Measurements from ENCODE around the gene CACNA1C. TPM values are rescaled to one million over a fixed set of nuclear protein-coding genes. Genes with fewer than 3 reads are reported as not detected.

CACNA1C gene
- total and polyA plus RNA-seq, 10 of the 15 experiments (the other 5 are each of a cell fraction or from before 2014, with no cell fraction given) = under 0.01 to 0.15 (median 0.09) TPM; not detected in 5

DNA sequence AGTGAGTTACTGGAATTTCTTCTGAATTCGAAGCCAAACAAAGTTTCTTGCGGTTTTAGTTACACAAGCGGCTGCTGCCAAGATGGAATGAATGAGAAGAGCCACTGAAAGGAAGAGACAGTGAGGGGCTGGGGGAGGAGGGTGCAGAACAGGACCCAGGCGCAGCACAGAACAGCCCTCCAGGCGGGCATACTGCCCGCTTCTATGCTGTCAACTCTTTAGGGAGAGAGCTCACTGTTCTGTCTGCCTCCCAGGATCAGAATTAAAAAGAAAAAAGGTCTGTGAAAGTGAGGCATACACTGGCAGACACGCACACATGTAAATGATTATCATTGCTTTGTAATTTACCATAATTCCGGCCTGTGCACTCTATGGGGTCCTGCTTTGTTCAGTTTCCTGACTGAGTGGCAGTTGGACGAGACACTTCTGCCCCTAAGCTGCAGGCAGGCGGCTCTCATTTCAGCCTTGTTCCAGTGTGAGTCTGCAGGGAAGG lies 231.6 kb downstream of the CACNA1C start:
- H3K4me1 ChIP-seq (ENCODE audit: control insufficient read depth, insufficient read depth, low read length) = no peaks in the 10 kb centered on the region
- no peak overlapping the region for H2AFZ ChIP-seq (ENCODE audit: control insufficient read depth, low read depth, low read length)
- no peaks in the 10 kb centered on the region for H3K79me2 ChIP-seq (ENCODE audit: control insufficient read depth, insufficient read depth, low read length)
- in situ Hi-C loops (cut with MboI) (no loop called here), intact Hi-C loops (cut with micrococcal nuclease; ENCODE audit: unreplicated experiment) (loop anchor here (10.0 kb wide), 1 partner anchor 490 kb away; no protein-coding TSS in a partner anchor)
- H3K36me3 ChIP-seq (ENCODE audit: control insufficient read depth in 2 of 2, insufficient read depth in 2 of 2, low read length in 1 of 2) = no peaks in the 10 kb centered on the region
- CTCF ChIA-PET = interaction anchor here (0.6 to 1.2 kb wide), 7 partner anchors 8 to 276 kb away, joined by 3 to 4 read pairs (median 3); no protein-coding TSS in a partner anchor
- POLR2A ChIA-PET = no interaction called here
- H3K27ac ChIP-seq (ENCODE audit: control insufficient read depth, insufficient read depth) = no peak overlapping the region
- peaks cover 2% of the 10 kb centered on the region; the same call in 1 of the 3 replicates for H3K9me3 ChIP-seq (replicated peaks; ENCODE audit: control insufficient read depth, insufficient read depth, low read length)
- ATAC-seq (peak; percentile 44), DNase-seq (ENCODE audit: low read depth, low spot score) (no peak), FAIRE-seq (no peak)
- no peaks in the 10 kb centered on the region for H4K20me1 ChIP-seq (ENCODE audit: control insufficient read depth, insufficient read depth)
- RAD21 ChIA-PET (ENCODE audit: unreplicated experiment) = interaction anchor here (0.6 to 1.0 kb wide), 2 partner anchors 167 to 299 kb away, joined by 3 read pairs; no protein-coding TSS in a partner anchor
- SMC1A ChIA-PET (ENCODE audit: uncharacterized antibody, unreplicated experiment) = interaction anchor here (1.3 to 1.5 kb wide), 3 partner anchors 58 to 344 kb away, joined by 4 to 5 read pairs (median 4); no protein-coding TSS in a partner anchor
- no peak overlapping the region for H3K4me3 ChIP-seq
- BruUV-seq (replicated peaks) = no TSS peak
- H3K27me3 ChIP-seq (replicated peaks in 1 of 2; ENCODE audit: control insufficient read depth in 2 of 2, insufficient read depth in 2 of 2, low read length in 1 of 2) = no peaks in the 10 kb centered on the region; a peak in 1 of 4 replicates
- no peak overlapping the region for H3K4me2 ChIP-seq (ENCODE audit: control insufficient read depth, insufficient read depth)
- no peak overlapping the region for H3K9ac ChIP-seq (ENCODE audit: control insufficient read depth, insufficient read depth, low read length)
- WGBS (ENCODE audit: insufficient coverage, insufficient replicate concordance, low lambda C conversion rate, missing lambda C conversion rate) = 46% methylated on average over 10 of the region's 10 CpGs
- no peak for TF ChIP-seq IRF5 (IDR thresholded peaks at IDR 0.05; ENCODE audit: borderline replicate concordance)
- no peak for TF ChIP-seq TARDBP (IDR thresholded peaks at IDR 0.05; ENCODE audit: borderline replicate concordance)
- TF ChIP-seq CHD2 (IDR thresholded peaks at IDR 0.05; ENCODE audit: borderline replicate concordance, low read depth, low read length) = no peak

GRCh38 chr12:2284857-2285256 lies 232.1 kb downstream of the CACNA1C start:
- TF ChIP-seq NR2C1 (IDR thresholded peaks at IDR 0.05) = no peak
- peak; percentile 72 for TF ChIP-seq SMC3 (IDR thresholded peaks at IDR 0.05; ENCODE audit: borderline replicate concordance, low read length)
- no peak for TF ChIP-seq SMAD1 (IDR thresholded peaks at IDR 0.05; ENCODE audit: low read depth, partially characterized antibody)
- no peak for TF ChIP-seq POLR2A (IDR thresholded peaks at IDR 0.05; ENCODE audit: low read depth, low read length)
- TF ChIP-seq, protein P1, sequence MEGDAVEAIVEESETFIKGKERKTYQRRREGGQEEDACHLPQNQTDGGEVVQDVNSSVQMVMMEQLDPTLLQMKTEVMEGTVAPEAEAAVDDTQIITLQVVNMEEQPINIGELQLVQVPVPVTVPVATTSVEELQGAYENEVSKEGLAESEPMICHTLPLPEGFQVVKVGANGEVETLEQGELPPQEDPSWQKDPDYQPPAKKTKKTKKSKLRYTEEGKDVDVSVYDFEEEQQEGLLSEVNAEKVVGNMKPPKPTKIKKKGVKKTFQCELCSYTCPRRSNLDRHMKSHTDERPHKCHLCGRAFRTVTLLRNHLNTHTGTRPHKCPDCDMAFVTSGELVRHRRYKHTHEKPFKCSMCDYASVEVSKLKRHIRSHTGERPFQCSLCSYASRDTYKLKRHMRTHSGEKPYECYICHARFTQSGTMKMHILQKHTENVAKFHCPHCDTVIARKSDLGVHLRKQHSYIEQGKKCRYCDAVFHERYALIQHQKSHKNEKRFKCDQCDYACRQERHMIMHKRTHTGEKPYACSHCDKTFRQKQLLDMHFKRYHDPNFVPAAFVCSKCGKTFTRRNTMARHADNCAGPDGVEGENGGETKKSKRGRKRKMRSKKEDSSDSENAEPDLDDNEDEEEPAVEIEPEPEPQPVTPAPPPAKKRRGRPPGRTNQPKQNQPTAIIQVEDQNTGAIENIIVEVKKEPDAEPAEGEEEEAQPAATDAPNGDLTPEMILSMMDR (IDR thresholded peaks at IDR 0.05 in 2 of 3, conservative IDR thresholded peaks at IDR 0.05 in 1 of 3; ENCODE audit: control insufficient read depth in 2 of 3, extremely low read depth in 1 of 3, insufficient read depth in 1 of 3, low read depth in 3 of 3, low read length in 3 of 3) = peak; percentile 53 to 74 (median 61)
- TF ChIP-seq NFYA (IDR thresholded peaks at IDR 0.05; ENCODE audit: borderline replicate concordance, low read depth, low read length) = no peak
- no peak for TF ChIP-seq SRF (IDR thresholded peaks at IDR 0.05; ENCODE audit: low read depth in 2 of 2, low read length in 2 of 2)
- no peak for TF ChIP-seq SP1 (IDR thresholded peaks at IDR 0.05; ENCODE audit: low read depth, low read length)
- no peak for TF ChIP-seq JUNB (IDR thresholded peaks at IDR 0.05)
- TF ChIP-seq RAD21 (IDR thresholded peaks at IDR 0.05; ENCODE audit: insufficient read depth, low read depth, low read length) = peak; percentile 42
- ChIA-PET POLR2A (no interaction called here), RAD21 (ENCODE audit: unreplicated experiment) (interaction anchor here (0.9 kb wide), 1 partner anchor 9 kb away, joined by 3 read pairs; no protein-coding TSS in a partner anchor), CTCF (interaction anchor here (1.2 kb wide), 2 partner anchors 8 to 66 kb away, joined by 4 read pairs; no protein-coding TSS in a partner anchor), SMC1A (ENCODE audit: uncharacterized antibody, unreplicated experiment) (interaction anchor here (1.3 kb wide), 1 partner anchor 225 kb away, joined by 5 read pairs; no protein-coding TSS in a partner anchor)
- Histone ChIP-seq H3K9ac (ENCODE audit: control insufficient read depth, insufficient read depth, low read length) (no peak overlapping the region), H3K79me2 (ENCODE audit: control insufficient read depth, insufficient read depth, low read length) (no peaks in the 10 kb centered on the region), H3K36me3 (ENCODE audit: control insufficient read depth in 2 of 2, insufficient read depth in 2 of 2, low read length in 1 of 2) (no peaks in the 10 kb centered on the region), H3K4me2 (ENCODE audit: control insufficient read depth, insufficient read depth) (no peak overlapping the region), H3K4me3 (no peak overlapping the region), H3K27ac (ENCODE audit: control insufficient read depth, insufficient read depth) (no peak overlapping the region), H2AFZ (ENCODE audit: control insufficient read depth, low read depth, low read length) (no peak overlapping the region), H3K4me1 (ENCODE audit: control insufficient read depth, insufficient read depth, low read length) (no peaks in the 10 kb centered on the region), H3K9me3 (replicated peaks; ENCODE audit: control insufficient read depth, insufficient read depth, low read length) (peaks cover 2% of the 10 kb centered on the region; the same call in 1 of the 3 replicates), H3K27me3 (replicated peaks in 1 of 2; ENCODE audit: control insufficient read depth in 2 of 2, insufficient read depth in 2 of 2, low read length in 1 of 2) (no peaks in the 10 kb centered on the region; a peak in 1 of 4 replicates), H4K20me1 (ENCODE audit: control insufficient read depth, insufficient read depth) (no peaks in the 10 kb centered on the region)
- in situ Hi-C loops (cut with MboI) = no loop called here
- intact Hi-C loops (cut with micrococcal nuclease; ENCODE audit: unreplicated experiment) = loop anchor here (10.0 kb wide), 1 partner anchor 490 kb away; no protein-coding TSS in a partner anchor
- FAIRE-seq (no peak), DNase-seq (ENCODE audit: low read depth, low spot score) (no peak), ATAC-seq (peak; percentile 98)
- BruUV-seq (replicated peaks) = no TSS peak
- WGBS (ENCODE audit: insufficient coverage, insufficient replicate concordance, low lambda C conversion rate, missing lambda C conversion rate) = 32% methylated on average over 8 of the region's 8 CpGs

All from GM12878 (cell line).